ENCODE results near the gene PDK2.
A peak's percentile ranks its signal among the peaks of the same experiment; 100 is the strongest.
"Not testable (repeated sequence)": the region's sequence is repeated elsewhere in the genome, so short reads cannot be mapped to it uniquely, and the experiment has no call there.

PDK2 gene

GRCh38 chr17:50059256-50059655, 35.9 kb upstream of the PDK2 start:
- no peak for DNase-seq

GRCh38 chr17:50059759-50060273, 35.3 kb upstream of the PDK2 start:
- no peak for DNase-seq

- no peak for DNase-seq
Observed at GRCh38 chr17:50060951-50061712, 34.0 kb upstream of the PDK2 start.

- DNase-seq: not testable (repeated sequence)
Observed at GRCh38 chr17:50061713-50062045, 33.5 kb upstream of the PDK2 start.

- no peak for DNase-seq
Observed at GRCh38 chr17:50062293-50063243, 32.6 kb upstream of the PDK2 start.

DNA sequence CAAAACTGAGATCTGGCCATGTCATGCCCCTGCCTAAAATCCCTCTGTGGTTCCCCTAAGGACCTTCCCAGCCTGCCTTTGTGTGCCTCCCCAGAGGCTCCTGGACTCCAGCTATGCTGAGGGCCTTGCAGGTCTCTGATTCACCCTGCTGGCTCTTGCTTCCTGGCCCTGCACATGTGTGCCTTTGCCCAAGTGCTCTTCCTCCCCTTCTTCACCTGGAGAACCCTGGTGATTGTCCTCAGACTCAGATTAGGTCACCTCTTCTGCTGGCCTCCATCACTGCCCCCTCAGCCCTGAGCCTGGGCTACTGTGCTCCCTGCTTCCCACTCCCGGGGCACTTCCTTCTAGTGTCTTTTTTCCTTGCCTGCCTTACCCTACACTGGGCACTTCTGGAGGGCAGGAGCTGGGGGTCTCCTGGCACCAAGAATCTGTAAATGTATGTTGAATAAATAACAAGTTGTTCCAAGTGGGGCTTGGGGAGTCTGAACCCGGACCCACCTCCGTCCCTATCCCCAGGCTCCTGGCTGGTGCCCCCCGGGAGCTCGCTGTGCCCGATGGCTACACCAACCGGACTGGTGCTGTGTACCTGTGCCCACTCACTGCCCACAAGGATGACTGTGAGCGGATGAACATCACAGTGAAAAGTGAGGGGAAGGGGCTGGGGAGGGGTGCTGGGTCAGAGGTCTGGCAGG, 31.4 kb upstream of the PDK2 start:
- no peak for DNase-seq

- no peak for DNase-seq
Observed at GRCh38 chr17:50064253-50065001, 30.7 kb upstream of the PDK2 start.

DNA sequence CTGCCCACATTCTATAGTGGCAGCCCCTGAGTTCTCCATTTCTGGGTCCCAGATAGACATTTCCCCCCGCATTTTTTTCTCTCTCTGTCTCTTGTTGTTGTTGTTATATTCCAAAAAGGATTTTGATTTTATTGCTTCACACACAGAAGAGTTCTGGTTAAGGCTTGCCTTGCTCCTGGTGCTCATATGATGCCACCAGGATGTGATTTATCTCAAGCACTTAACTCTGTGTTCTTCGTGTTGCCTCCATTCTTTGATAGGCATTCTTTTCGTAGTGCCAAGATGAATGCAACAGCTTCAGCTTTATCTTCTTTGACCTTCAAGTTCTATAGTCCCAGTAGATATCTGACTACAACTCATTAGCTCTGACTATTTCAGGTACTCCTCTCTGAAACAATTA, 30.1 kb upstream of the PDK2 start:
- DNase-seq: no peak

GRCh38 chr17:50066995-50067394, 28.2 kb upstream of the PDK2 start:
- DNase-seq: no peak

- DNase-seq: no peak
Observed at GRCh38 chr17:50067996-50068395, 27.2 kb upstream of the PDK2 start.

- no peak for DNase-seq
Observed at GRCh38 chr17:50070908-50071680, 24.1 kb upstream of the PDK2 start.

GRCh38 chr17:50071692-50072091, 23.5 kb upstream of the PDK2 start:
- no peak for DNase-seq

DNA sequence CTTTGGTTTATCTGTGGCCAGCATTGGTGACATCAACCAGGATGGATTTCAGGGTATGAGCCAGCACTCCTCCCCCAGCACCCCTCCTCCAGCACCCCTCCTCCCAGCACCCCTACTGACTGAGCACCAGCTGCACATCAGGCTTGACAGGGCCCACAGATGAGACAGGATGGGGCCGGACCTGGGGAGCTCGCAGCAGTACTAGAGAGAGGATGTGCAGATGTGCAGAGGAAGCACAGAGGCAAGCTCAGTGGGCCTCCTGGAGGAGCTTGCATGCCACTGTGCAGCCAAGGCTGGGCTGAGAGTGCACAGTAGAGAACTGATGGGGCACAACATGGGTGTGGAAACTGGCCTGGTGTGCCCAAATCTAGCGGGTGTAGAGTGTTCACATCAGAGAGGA, 23.0 kb upstream of the PDK2 start:
- no peak for DNase-seq

DNA sequence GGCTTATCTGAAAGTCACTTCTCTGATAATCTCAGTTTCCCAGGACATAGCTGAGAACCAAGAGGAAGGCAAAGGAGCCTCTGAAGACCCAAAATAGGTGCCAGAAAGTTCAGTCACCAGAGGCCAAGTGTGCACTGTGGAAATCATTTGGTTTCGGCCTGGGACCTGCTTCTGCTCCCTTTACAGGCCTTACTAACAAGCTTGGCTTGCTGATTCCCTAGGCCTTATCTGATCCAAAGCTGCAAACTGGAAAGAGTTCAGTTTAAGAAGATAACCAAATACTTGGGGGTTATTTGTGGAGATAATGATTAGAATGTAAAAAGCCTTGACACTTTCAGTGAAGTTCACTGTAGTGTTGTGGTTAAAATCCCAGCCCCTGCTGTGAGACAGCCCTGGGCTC, 22.2 kb upstream of the PDK2 start:
- no peak for DNase-seq

GRCh38 chr17:50074227-50074626, 20.9 kb upstream of the PDK2 start:
- no peak for DNase-seq

- DNase-seq: no peak
Observed at GRCh38 chr17:50075446-50076032, 19.6 kb upstream of the PDK2 start.

GRCh38 chr17:50076221-50076590, 18.9 kb upstream of the PDK2 start:
- DNase-seq: no peak

DNA sequence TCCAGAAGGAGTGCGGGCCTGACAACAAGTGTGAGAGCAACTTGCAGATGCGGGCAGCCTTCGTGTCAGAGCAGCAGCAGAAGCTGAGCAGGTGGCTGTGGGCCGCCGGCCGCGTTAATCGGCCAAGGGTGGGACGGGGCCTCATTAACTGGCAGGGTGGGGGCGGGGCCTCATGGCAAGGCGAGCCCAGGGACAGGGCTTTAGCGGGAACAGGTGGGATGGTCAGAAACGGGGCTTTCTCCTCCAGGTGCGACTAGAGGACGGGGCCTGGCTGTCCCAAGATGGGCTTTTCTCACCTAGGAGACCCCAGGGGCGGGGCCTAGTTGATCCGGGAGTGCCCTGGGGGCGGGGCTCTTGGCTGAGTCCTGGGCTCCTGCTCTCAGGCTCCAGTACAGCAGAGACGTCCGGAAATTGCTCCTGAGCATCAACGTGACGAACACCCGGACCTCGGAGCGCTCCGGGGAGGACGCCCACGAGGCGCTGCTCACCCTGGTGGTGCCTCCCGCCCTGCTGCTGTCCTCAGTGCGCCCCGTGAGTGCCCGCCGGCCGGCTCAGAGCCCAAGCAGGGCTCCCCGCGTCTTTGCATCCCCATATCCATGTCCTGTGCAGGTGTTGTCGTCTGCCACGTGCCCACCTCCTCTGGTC, 18.4 kb upstream of the PDK2 start:
- DNase-seq: no peak

- DNase-seq: no peak
Observed at GRCh38 chr17:50078430-50078829, 16.7 kb upstream of the PDK2 start.

DNA sequence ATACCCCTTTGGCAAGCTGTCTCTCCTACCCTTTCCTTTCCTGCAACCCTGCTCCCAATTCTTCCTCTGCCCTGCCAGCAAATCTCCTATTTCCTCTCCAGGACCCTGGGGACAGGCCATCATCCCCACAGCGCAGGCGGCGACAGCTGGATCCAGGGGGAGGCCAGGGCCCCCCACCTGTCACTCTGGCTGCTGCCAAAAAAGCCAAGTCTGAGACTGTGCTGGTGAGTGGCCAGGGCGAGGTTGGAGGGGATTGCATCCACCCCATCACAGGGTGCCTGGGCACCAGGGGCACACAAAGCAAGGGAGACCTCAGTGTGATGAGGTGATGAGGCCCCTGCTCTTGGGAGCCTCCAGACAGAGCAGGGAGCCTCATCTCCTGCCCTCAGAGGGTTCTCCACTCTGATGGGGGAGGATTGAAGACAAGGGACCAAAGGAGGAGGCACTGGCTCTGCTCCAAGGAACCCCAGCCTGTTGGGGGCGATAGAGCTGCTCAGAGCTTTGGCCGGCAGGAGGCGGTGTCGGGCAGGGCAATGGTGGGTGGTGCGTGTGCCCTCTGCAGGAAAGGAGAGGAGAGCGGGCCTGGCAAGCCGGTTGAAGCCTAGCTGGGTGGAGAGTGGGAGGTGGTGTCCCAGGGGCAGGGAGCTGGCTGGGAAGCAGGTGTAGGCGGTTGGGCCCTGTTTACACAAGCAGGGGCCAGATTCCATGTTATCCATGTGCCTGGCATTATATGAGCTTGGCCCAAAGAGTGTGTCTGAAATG, 15.6 kb upstream of the PDK2 start:
- peak; percentile 42 for DNase-seq

All from stimulated activated CD4-positive, alpha-beta T cell treated with anti-CD3 and anti-CD28 coated beads, Interleukin-15, amount 100 ng/mL, for 24 hours (primary cell).